ENCODE results near the gene KCNN3.

The KCNN3 gene

GRCh38 chr1:154788886-154789285 lies 81.2 kb downstream of the KCNN3 start:
- TF ChIP-seq CTCF (IDR thresholded peaks at IDR 0.05; ENCODE audit: insufficient read depth, low read depth, low read length, missing control alignments), result no peak
- DNase-seq (ENCODE audit: low read depth), result no peak
- H3K4me3 ChIP-seq (ENCODE audit: low read depth, low read length), result no peak overlapping the region

- no peak for DNase-seq (ENCODE audit: low read depth)
Measured at GRCh38 chr1:154788110-154788870, 81.8 kb downstream of the KCNN3 start.

GRCh38 chr1:154786804-154787570 lies 83.1 kb downstream of the KCNN3 start:
- no peak for TF ChIP-seq CTCF (IDR thresholded peaks at IDR 0.05; ENCODE audit: insufficient read depth, low read depth, low read length, missing control alignments)
- no peak for DNase-seq (ENCODE audit: low read depth)
- no peak overlapping the region for H3K4me3 ChIP-seq (ENCODE audit: low read depth, low read length)

More at GRCh38 chr1:154788110-154788870, 81.8 kb downstream of the KCNN3 start:
- no peak for TF ChIP-seq CTCF (IDR thresholded peaks at IDR 0.05; ENCODE audit: insufficient read depth, low read depth, low read length, missing control alignments)
- no peak overlapping the region for H3K4me3 ChIP-seq (ENCODE audit: low read depth, low read length)

- no peak for TF ChIP-seq CTCF (IDR thresholded peaks at IDR 0.05; ENCODE audit: insufficient read depth, low read depth, low read length, missing control alignments)
- DNase-seq (ENCODE audit: low read depth), result peak; percentile 90
- no peak overlapping the region for H3K4me3 ChIP-seq (ENCODE audit: low read depth, low read length)
Measured at GRCh38 chr1:154784924-154785531, 85.1 kb downstream of the KCNN3 start.

GRCh38 chr1:154784416-154784815 lies 85.7 kb downstream of the KCNN3 start:
- no peak for TF ChIP-seq CTCF (IDR thresholded peaks at IDR 0.05; ENCODE audit: insufficient read depth, low read depth, low read length, missing control alignments)
- no peak overlapping the region for H3K4me3 ChIP-seq (ENCODE audit: low read depth, low read length)

GRCh38 chr1:154783976-154784375 lies 86.1 kb downstream of the KCNN3 start:
- no peak for DNase-seq (ENCODE audit: low read depth)
- H3K4me3 ChIP-seq (ENCODE audit: low read depth, low read length), result no peak overlapping the region
- TF ChIP-seq CTCF (IDR thresholded peaks at IDR 0.05; ENCODE audit: insufficient read depth, low read depth, low read length, missing control alignments), result no peak

More at GRCh38 chr1:154784416-154784815, 85.7 kb downstream of the KCNN3 start:
- no peak for DNase-seq (ENCODE audit: low read depth)
